ENCODE data around the gene ADGRG3. TPM values are rescaled to one million over a fixed set of nuclear protein-coding genes. Genes with fewer than 3 reads are reported as not detected.

ADGRG3 gene
- total and polyA plus RNA-seq, 2 of the 8 experiments (the other 6 are each of a cell fraction or from before 2014, with no cell fraction given): 0.28 to 0.98 TPM

- Histone ChIP-seq H2BK5ac (ENCODE audit: low read depth, low read length) (no peak overlapping the region; the same call in 1 of the 2 replicates), H2AFZ (ENCODE audit: low read length) (no peak overlapping the region), H4K5ac (ENCODE audit: insufficient read length, low read depth, low read length) (no peak overlapping the region), H3K9ac (replicated peaks in 1 of 4; ENCODE audit: extremely low read depth in 1 of 4, low read depth in 3 of 4, low read length in 3 of 4) (peak overlapping the region in 1 of 4 experiments; percentile 24; a peak in 1 of 7 replicates), H3K79me2 (ENCODE audit: control insufficient read depth in 1 of 2, insufficient read depth in 2 of 2, low read length in 2 of 2) (no peaks in the 10 kb centered on the region), H3K18ac (ENCODE audit: extremely low read depth, low read length) (no peak overlapping the region; the same call in 1 of the 2 replicates), H3K27me3 (replicated peaks in 1 of 4; ENCODE audit: control insufficient read depth in 3 of 4, extremely low read depth in 1 of 4, insufficient read depth in 3 of 4, low read length in 3 of 4) (no peaks in the 10 kb centered on the region; a peak in 1 of 7 replicates), H3K4ac (replicated peaks; ENCODE audit: insufficient read length, low read depth, low read length) (no peak overlapping the region), H4K20me1 (replicated peaks in 1 of 2; ENCODE audit: control insufficient read depth in 1 of 2, insufficient read depth in 2 of 2, low read length in 2 of 2) (no peaks in the 10 kb centered on the region), H2BK12ac (ENCODE audit: low read depth, low read length) (no peak overlapping the region), H2BK15ac (ENCODE audit: low read length) (no peak overlapping the region; the same call in 1 of the 2 replicates), H3K4me2 (ENCODE audit: insufficient read depth in 1 of 2, low read depth in 2 of 2, low read length in 2 of 2) (no peak overlapping the region), H3K4me1 (replicated peaks in 1 of 4; ENCODE audit: control insufficient read depth in 3 of 4, insufficient read depth in 4 of 4, low read length in 3 of 4) (peaks cover 0 to 29% (median 15%) of the 10 kb centered on the region in 4 experiments; a peak in 6 of 7 replicates), H3K56ac (replicated peaks; ENCODE audit: insufficient read length, low read depth, low read length) (no peak overlapping the region), H3K4me3 (ENCODE audit: extremely low read depth in 1 of 4, insufficient read depth in 2 of 4, low read depth in 3 of 4, low read length in 4 of 4) (no peak overlapping the region), H2BK20ac (ENCODE audit: low read length) (no peak overlapping the region), H3K27ac (ENCODE audit: low read depth, low read length) (no peak overlapping the region), H2BK120ac (replicated peaks; ENCODE audit: low read depth, low read length) (no peak overlapping the region), H3K79me1 (ENCODE audit: low read depth, low read length) (no peaks in the 10 kb centered on the region), H2AK5ac (ENCODE audit: low read depth, low read length) (no peak overlapping the region), H4K8ac (ENCODE audit: extremely low read depth, insufficient read depth, low read length) (no peak overlapping the region), H3K23ac (ENCODE audit: insufficient read length) (no peak overlapping the region), H3K23me2 (ENCODE audit: low read depth, low read length) (peaks cover 3% of the 10 kb centered on the region; the same call in 1 of the 2 replicates), H4K91ac (replicated peaks; ENCODE audit: insufficient read length, low read length) (no peak overlapping the region), H3K14ac (ENCODE audit: insufficient read length) (no peak overlapping the region), H3K36me3 (ENCODE audit: control insufficient read depth in 2 of 4, insufficient read depth in 4 of 4, low read length in 3 of 4) (no peaks in the 10 kb centered on the region), H3K9me3 (ENCODE audit: insufficient read depth in 2 of 2, low read depth in 1 of 2, low read length in 1 of 2) (no peaks in the 10 kb centered on the region)
- WGBS, 2 experiments (ENCODE audit: extremely low coverage in 1 of 2, insufficient coverage in 1 of 2, insufficient read length in 1 of 2, insufficient replicate concordance in 2 of 2, low coverage in 1 of 2, low lambda C conversion rate in 2 of 2, missing lambda C conversion rate in 1 of 2): 85% methylated on average over 9 of the region's 10 CpGs; no CpG with 5 or more reads in 1 of the 2 experiments
- no peak for FAIRE-seq
- no peak for DNase-seq (ENCODE audit: low read depth in 1 of 2, low spot score in 2 of 2)
- ChIA-PET POLR2A (ENCODE audit: partially characterized antibody) (interaction anchor here (1.3 to 2.3 kb wide), 3 partner anchors 11 to 16 kb away, joined by 3 to 5 read pairs (median 4); no protein-coding TSS in a partner anchor), CTCF (ENCODE audit: partially characterized antibody) (interaction anchor here (0.9 to 10.1 kb wide), 6 partner anchors 9 to 27 kb away, joined by 3 to 79 read pairs (median 12); no protein-coding TSS in a partner anchor)
- TF ChIP-seq CTBP2 (IDR thresholded peaks at IDR 0.05; ENCODE audit: borderline replicate concordance, insufficient read depth, insufficient read length, low read length) (no peak), CTCF (IDR thresholded peaks at IDR 0.05; ENCODE audit: control extremely low read depth in 1 of 3, insufficient read depth in 1 of 3, low read depth in 1 of 3, low read length in 3 of 3) (no peak)
These were observed 46.4 kb upstream of the ADGRG3 start for GRCh38 chr16:57621521-57622271.
